Fibroblast of villous mesenchyme (primary cell): ENCODE results near the gene RGS12. TPM values are rescaled to one million over a fixed set of nuclear protein-coding genes. Genes with fewer than 3 reads are reported as not detected.
"Not testable (repeated sequence)": the region's sequence is repeated elsewhere in the genome, so short reads cannot be mapped to it uniquely, and the experiment has no call there.

ENCODE experiments used
- DNase-seq: peaks from one replicate; pipeline ENCODE4 v3.0.0-alpha.2; 2010; ENCODE audit warnings: low read depth
- H3K4me3 ChIP-seq: 2 replicates; pipeline ENCODE4 v1.5.1; 2011; ENCODE audit warnings: low read depth, mild to moderate bottlenecking, low read length
- total RNA-seq: library from RNA; depleted of rRNA; stranded (reverse); fragments of >200 nt; gene quantifications from 2 replicates; pipeline ENCODE4 v1.2.3, GENCODE V29; 2012
- TF ChIP-seq, protein P1 (sequence below): IDR thresholded peaks from 2 replicates; pipeline ENCODE4 v1.5.1; 2012; ENCODE audit warnings: low read depth, mild to moderate bottlenecking, low read length; ENCODE audit not compliant: insufficient read depth

The RGS12 gene
- total RNA-seq, 1 donor, result 11.7 TPM

DNA sequence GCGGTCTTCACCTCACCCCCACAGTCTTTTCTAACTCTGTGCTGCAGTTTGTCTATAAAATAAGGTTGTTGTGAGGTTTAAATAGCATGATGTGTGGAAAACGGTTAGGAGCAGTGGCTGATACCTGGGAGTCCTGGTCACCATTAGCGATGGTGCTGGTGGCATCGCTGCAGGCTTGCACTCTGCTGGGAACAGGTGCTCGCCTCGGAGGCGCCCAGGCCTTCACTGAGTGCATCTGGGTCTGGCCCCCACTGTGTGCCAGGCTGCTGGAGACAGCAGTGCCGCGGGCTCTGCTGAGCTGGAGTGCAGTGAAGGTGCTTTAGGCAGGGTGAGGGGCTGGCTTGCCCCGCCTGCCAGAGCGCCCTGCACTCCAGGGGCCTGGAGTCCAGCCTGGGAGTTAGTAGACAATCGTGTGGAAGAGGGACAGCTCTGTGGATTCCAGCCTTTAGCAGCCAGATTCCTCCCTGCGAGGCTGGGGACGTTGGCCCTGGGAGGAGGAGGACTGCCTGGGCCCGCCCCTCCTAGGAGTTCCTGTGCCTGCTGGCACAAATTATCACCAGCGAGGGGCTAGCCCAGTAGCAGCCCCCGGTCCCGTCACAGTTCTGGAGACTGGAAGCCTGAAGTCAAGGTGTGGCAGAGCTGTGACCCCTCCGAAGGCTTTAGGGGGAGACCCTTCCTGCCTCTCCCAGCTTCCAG is 7.3 kb downstream of the RGS12 start:
- H3K4me3 ChIP-seq, result no peak overlapping the region
- no peak for DNase-seq
- TF ChIP-seq, protein P1, sequence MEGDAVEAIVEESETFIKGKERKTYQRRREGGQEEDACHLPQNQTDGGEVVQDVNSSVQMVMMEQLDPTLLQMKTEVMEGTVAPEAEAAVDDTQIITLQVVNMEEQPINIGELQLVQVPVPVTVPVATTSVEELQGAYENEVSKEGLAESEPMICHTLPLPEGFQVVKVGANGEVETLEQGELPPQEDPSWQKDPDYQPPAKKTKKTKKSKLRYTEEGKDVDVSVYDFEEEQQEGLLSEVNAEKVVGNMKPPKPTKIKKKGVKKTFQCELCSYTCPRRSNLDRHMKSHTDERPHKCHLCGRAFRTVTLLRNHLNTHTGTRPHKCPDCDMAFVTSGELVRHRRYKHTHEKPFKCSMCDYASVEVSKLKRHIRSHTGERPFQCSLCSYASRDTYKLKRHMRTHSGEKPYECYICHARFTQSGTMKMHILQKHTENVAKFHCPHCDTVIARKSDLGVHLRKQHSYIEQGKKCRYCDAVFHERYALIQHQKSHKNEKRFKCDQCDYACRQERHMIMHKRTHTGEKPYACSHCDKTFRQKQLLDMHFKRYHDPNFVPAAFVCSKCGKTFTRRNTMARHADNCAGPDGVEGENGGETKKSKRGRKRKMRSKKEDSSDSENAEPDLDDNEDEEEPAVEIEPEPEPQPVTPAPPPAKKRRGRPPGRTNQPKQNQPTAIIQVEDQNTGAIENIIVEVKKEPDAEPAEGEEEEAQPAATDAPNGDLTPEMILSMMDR, result no peak

DNA sequence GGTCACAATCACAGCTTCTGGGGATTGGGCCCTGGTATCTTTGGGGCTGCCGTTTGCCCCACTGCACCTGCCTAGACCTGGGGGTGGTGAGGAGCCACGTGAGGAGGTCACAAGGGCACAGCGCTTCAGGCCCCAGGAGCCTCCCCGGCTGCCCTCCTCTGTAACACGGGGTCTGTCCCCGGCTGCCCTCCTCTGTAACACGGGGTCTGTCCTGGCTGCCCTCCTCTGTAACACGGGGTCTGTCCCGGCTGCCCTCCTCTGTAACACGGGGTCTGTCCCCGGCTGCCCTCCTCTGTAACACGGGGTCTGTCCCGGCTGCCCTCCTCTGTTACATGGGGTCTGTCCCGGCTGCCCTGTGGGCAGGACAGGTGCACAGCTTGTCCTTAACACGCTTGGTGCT is 8.1 kb downstream of the RGS12 start:
- not testable (repeated sequence) for DNase-seq, H3K4me3 ChIP-seq

DNA sequence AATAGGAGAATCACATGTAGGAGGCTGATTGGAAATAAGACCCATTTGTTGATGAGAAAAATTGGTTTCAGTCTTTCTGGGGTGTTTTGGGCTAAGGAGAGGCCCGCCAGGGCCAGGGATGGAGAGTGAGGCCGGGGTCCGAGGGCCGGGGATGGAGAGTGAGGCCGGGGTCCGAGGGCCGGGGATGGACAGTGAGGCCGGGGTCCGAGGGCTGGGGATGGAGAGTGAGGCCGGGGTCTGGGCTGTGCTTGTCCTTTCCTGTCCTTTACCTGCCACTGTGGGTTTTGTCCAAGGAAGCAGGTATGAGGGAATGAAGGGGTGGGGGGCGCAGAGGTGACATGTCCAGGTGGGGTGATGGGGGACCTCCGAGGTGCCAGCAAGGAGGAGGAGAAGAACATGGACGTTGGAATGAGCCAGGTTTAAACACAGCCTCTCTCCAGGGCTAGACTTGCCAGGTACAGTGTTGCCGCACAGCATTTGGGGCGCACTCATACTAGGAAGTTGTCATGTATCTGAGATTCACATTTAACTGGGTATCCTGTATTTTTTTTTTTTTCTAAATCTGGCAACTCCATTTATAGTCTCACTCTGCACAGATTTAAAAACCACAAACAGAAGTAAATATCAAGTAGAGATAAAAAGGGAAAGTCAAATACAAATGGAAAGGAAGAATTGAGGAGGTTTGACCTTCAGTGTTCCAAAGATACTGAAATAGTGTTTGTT is 8.8 kb downstream of the RGS12 start:
- no peak overlapping the region for H3K4me3 ChIP-seq
- no peak for DNase-seq
- TF ChIP-seq, protein P1, result no peak

DNA sequence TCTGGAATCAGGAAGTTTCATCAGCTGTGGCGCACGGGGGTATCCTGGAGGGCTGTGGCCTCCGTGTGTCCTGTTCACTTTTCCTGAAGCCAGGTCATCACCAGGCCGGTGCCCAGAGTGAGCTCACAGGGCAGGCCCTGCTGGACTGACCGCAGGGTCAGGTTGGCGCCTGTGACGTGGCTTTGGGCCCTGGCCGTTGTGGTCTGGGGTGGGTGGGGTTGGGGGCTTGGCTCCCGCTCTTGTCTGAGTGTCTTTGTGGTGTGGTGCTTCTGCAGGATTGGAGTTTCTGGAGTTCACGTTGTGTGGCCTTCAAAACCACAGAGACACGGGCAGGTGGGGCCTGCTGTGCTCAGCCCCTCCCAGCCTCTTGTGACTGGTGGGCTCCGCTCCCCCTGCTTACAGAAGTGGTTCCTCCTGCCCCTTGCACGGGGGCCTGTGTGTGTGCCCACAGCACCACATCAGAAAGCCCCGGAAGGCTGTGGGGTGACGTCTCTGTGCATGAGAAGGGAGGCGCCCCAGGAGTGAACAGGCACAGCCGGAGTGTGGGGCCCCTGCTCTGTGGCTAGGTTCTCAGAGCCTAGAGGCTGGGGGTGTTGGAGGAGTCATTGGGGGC is 9.5 kb downstream of the RGS12 start:
- no peak for DNase-seq
- TF ChIP-seq, protein P1, result no peak
- no peak overlapping the region for H3K4me3 ChIP-seq

DNA sequence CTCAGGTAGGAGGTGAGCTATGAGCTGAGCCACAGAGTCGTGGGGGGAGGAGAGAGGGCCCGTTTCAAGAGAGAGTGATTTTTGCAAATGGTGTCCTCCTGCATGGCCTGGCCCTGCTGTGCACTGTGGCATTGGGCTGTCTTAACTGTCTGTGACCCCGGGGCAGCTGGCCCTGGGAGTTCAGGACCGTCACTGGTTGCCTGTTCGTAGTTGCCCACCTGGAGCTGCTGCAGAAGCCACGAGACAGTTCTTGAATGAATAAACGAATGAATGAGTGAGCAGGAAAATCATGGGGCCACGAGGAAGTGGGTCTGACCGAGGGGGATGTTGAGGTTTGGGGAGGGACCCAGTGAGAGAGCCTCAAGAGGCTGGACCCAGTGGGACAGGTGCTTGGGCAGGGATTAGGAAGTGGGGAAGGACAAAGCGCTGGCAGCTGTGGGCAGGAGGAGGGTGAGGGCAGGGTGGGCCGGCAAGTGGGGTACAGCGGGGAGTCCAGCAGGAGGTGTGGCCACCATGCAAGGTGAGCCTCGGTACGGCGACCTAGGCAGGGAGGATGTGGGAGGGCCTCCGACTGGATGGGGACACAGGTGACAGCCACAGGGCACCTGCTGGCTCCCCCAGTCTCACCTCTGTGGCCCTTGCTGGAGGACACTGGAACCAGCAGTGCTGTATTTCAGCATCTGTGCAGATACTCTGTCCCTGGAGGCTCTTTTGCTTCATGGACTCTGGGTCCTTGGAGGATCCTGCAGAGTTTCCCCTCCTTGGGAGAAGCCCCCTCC is 10.2 kb downstream of the RGS12 start:
- no peak overlapping the region for H3K4me3 ChIP-seq
- TF ChIP-seq, protein P1, result no peak
- DNase-seq, result no peak

DNA sequence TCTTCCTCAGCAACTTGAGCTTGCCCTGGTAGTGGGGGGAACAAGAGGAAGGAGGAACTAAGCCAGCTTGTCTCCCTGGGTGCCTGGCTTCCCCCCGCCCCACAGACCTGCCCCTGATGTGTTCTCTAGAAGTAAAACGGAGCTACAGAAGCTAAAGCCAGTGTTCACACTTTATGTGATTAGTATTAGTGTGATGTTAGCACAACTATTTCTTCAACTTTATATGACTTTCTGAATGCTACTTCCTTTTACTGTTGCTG is 10.7 kb downstream of the RGS12 start:
- TF ChIP-seq, protein P1, result no peak
- no peak overlapping the region for H3K4me3 ChIP-seq
- DNase-seq, result no peak
